22Rv1 (cell line): Measurements from ENCODE around the gene TENM4.

Experiments
- H3K27ac ChIP-seq: fragments of 450-650 bp; 2 replicates; pipeline ENCODE4 v1.5.1; 2017
- CTCF ChIP-seq: fragments of 450-650 bp; IDR thresholded peaks from 2 replicates; pipeline ENCODE4 v1.5.1; 2017; ENCODE audit warnings: mild to moderate bottlenecking
- ZFX ChIP-seq: fragments of 450-650 bp; IDR thresholded peaks from 2 replicates; pipeline ENCODE4 v1.6.1; 2017; ENCODE audit warnings: antibody characterized with exemption, borderline replicate concordance

Gene TENM4

GRCh38 chr11:79375818-79376550, 64.8 kb downstream of the TENM4 start:
- TF ChIP-seq ZFX = no peak
- TF ChIP-seq CTCF = no peak
- H3K27ac ChIP-seq = no peak overlapping the region

GRCh38 chr11:79374727-79375126, 66.1 kb downstream of the TENM4 start:
- TF ChIP-seq ZFX (no peak), CTCF (no peak)
- H3K27ac ChIP-seq = no peak overlapping the region

- TF ChIP-seq CTCF = no peak
- TF ChIP-seq ZFX = no peak
Observed at GRCh38 chr11:79371724-79372123, 69.1 kb downstream of the TENM4 start.

GRCh38 chr11:79371152-79371551, 69.7 kb downstream of the TENM4 start:
- no peak overlapping the region for H3K27ac ChIP-seq
- TF ChIP-seq CTCF = no peak
- TF ChIP-seq ZFX = no peak

More at GRCh38 chr11:79371724-79372123, 69.1 kb downstream of the TENM4 start:
- no peak overlapping the region for H3K27ac ChIP-seq

- H3K27ac ChIP-seq = no peak overlapping the region
- TF ChIP-seq CTCF (no peak), ZFX (no peak)
Observed at GRCh38 chr11:79369055-79369454, 71.8 kb downstream of the TENM4 start.

- TF ChIP-seq ZFX (no peak), CTCF (no peak)
- no peak overlapping the region for H3K27ac ChIP-seq
Observed at GRCh38 chr11:79367844-79368243, 73.0 kb downstream of the TENM4 start.

GRCh38 chr11:79366218-79366617, 74.6 kb downstream of the TENM4 start:
- H3K27ac ChIP-seq = no peak overlapping the region
- no peak for TF ChIP-seq ZFX
- no peak for TF ChIP-seq CTCF
